Erythroblast (primary cell): ENCODE measurements around the gene RNU5D-1.
A peak's percentile ranks its signal among the peaks of the same experiment; 100 is the strongest.

Source experiments
- GATA1 ChIP-seq: IDR thresholded peaks from 2 replicates; pipeline ENCODE4 v1.6.1; 2011; ENCODE audit warnings: low read depth, mild to moderate bottlenecking, control low read depth, low read length, moderate library complexity
- POLR2A ChIP-seq: IDR thresholded peaks from 2 replicates; pipeline ENCODE4 v1.6.1; 2011; ENCODE audit warnings: mild to moderate bottlenecking, low read length

GRCh38 chr1:44730741-44731512 is at the start of gene RNU5D-1:
- TF ChIP-seq POLR2A (peak; percentile 100), GATA1 (no peak)
